DMS 273 (cell line): ENCODE results near the gene FOLR3.
A peak's percentile ranks its signal among the peaks of the same experiment; 100 is the strongest.
"Not testable (repeated sequence)": the region's sequence is repeated elsewhere in the genome, so short reads cannot be mapped to it uniquely, and the experiment has no call there.

Experiments used
- DNase-seq: peaks from one replicate; lab custom pipeline; 2025; ENCODE audit not compliant: unreplicated experiment; lab: John Stamatoyannopoulos, UW

FOLR3 gene

GRCh38 chr11:72162891-72163492 lies 27.5 kb downstream of the FOLR3 start:
- no peak for DNase-seq

GRCh38 chr11:72164187-72164586 lies 28.7 kb downstream of the FOLR3 start:
- not testable (repeated sequence) for DNase-seq

- not testable (repeated sequence) for DNase-seq
Observed at GRCh38 chr11:72169046-72169555, 33.6 kb downstream of the FOLR3 start.

- not testable (repeated sequence) for DNase-seq
Observed at GRCh38 chr11:72169754-72170153, 34.2 kb downstream of the FOLR3 start.

- DNase-seq: not testable (repeated sequence)
Observed at GRCh38 chr11:72172043-72172442, 36.5 kb downstream of the FOLR3 start.

- no peak for DNase-seq
Observed at GRCh38 chr11:72173291-72173690, 37.8 kb downstream of the FOLR3 start.

GRCh38 chr11:72174302-72175070 lies 39.0 kb downstream of the FOLR3 start:
- DNase-seq: no peak

GRCh38 chr11:72177656-72178055 lies 42.1 kb downstream of the FOLR3 start:
- DNase-seq: no peak

- DNase-seq: no peak
Observed at GRCh38 chr11:72179049-72179803, 43.7 kb downstream of the FOLR3 start.

- DNase-seq: no peak
Observed at GRCh38 chr11:72179804-72180396, 44.4 kb downstream of the FOLR3 start.

- DNase-seq: not testable (repeated sequence)
Observed at GRCh38 chr11:72180892-72181552, 45.5 kb downstream of the FOLR3 start.

- DNase-seq: peak; percentile 37
Observed at GRCh38 chr11:72181553-72181958, 46.0 kb downstream of the FOLR3 start.

- DNase-seq: no peak
Observed at GRCh38 chr11:72188267-72188666, 52.7 kb downstream of the FOLR3 start.
